Measurements from ENCODE around the gene LPP.

Gene LPP

DNA sequence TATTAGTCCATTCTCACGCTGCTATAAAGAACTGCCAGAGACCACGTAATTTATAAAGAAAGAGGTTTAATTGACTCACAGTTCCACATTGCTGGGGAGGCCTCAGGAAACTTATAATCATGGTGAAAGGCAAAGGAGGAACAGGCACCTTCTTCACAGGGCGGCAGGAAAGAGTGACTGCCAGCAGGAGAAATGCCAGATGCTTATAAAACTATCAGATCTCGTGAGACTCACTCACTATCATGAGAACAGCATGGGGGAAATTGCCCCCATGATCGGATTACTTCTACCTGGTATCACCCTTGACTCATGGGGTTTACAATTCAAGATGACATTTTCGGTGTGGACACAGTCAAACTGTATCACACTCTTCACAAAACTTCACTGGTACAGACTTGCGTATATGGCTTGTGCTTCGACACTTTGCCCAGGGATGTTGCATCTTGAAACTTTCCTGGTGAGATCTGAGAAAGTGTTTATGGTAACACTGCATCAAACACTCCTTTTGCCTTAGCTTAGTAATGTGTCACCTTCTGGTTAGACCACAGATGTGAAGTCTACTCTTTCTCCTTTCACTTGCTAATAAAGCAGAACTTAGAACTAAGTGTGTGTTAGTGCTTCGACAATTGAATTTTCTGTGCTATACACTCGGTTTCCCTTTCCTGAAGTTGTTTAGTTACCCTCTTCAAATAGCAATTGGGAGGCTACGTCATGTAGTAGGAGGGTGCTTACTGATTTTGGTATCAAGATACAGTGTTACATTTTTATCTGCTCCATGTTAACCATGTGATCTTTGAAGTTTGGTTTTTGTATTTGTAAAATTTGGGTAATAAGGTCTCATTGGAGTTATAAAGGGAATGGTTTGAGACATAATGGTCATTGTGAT is 185.7 kb downstream of the LPP start:
- DNase-seq, result no peak

DNA sequence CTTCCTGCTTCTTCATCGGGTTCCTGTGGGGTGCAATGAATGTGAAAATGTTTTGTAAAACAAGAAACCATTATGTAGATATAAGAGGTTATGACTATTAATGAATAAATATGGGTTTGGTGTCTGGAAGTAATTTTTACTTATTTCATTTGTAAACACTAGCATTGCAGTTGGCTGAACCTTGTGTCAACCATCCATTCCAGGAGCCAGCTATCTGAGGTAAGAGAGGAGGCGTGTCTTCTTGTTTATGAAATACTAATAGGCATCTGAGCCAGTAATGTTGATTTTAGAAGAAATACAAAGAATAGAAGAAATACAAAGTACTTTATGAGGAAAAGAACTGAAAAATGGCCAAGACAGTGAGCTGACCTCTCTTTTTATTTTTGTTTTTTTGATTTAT is 187.5 kb downstream of the LPP start:
- DNase-seq, result no peak

DNA sequence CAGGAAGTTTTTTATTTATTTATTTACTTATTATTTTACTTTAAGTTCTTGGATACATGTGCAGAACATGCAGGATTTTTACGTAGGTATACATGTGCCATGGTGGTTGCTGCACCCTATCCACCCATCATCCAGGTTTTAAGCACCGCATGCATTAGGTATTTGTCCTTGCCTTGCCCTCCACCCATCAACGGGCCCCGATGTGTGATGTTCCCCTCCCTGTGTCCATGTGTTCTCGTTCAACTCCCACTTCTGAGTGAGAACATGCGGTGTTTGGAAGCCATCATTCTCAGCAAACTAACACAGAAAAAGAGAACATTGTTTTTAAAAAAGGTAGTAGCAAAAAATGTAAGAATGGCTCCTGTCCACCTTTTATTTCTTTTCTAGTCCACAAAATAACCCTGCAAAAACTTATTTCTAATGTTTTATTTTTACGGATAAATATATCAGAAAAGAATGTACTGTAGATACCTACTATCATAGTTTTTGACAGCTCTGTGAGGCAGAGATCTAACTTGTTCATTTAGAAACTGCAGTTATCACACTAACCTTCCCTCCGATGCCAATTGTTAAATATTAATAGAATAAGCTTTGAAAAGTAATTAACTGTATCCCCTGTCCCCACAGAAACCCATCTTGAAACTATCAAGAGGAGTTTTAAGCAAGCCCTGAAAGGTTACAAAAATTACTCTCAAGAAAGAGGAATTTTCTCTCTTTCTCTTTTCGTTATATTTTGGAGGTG is 189.2 kb downstream of the LPP start:
- DNase-seq, result no peak

- DNase-seq, result no peak
Measured at GRCh38 chr3:188343894-188344293, 189.9 kb downstream of the LPP start.

- no peak for DNase-seq
Measured at GRCh38 chr3:188345223-188345622, 191.3 kb downstream of the LPP start.

DNA sequence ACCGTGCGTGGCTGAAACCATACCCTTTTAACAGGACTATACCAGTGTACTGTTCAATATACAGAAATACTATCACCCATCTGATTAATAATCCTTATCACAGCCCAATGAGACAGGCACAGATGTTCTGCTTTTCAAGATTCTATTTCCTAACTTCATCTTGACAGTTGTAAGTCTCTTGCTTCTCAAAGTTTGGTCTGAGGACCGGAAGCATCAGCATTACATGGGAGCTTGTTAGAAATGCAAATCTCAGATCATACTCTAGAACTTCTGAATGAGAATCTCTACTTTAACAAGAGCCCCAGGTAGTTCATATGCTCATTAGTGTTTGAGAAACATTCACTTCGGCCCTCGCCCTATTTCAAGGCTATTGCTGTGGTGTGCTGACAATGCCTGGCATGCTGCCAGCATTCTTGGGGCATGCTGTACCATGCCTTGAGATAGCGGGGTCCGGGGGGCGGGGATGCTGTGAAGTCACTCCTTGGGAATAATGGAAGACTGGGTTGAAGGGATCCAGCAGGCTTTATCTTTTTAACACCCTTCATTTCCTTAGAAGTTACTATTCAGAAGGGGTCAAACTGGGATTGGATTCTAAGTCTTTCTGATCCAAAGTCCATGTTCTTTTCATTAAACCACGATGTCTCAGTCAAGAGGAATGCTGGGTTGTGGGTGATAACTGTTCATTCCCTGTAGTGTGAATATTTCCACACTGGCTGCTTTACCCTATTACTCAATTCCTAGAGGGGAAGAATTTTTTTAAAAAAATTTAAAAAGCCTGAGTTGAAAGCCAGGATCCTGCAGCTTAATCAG is 194.7 kb downstream of the LPP start:
- no peak for DNase-seq

- no peak for DNase-seq
Measured at GRCh38 chr3:188349351-188349901, 195.5 kb downstream of the LPP start.

GRCh38 chr3:188349933-188350332 is 196.0 kb downstream of the LPP start:
- no peak for DNase-seq

DNA sequence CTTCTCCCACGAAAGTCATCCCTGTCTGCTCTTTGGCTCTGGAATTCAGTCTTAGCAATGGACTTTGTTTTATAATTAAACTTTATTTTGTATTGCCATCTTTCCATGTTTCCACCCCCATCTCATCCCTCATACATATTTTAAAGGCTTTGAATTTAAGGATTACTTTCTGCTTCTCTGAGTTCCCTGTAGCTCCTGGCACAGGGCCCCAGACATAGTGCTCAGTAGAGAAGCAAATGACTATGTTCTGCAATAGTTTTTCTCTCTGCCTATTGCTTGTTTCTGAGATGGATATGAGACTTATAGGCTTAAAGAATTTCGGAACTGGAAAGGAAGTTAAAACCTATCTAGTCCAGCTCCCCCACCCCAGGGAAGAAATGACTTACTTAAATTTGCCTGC is 197.0 kb downstream of the LPP start:
- DNase-seq, result no peak

DNA sequence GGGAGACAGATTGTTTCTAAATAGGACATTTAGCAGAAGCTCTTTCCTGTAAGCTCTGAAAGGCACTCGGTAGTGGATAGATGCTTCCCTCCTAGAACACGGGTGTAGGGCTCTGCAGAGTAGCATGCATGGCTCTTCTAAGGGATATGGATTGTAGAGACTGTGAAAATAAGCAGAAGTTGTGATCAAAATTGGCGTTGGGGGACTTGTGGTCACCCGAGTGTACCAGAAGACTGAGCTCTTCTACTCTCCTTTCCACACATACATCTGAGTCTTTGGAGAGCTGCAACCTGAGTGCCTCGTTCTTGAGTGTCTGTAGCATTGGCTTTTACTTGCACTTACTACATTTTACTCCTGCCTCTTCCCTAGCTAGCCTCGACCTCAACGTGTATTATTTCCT is 197.7 kb downstream of the LPP start:
- no peak for DNase-seq

- no peak for DNase-seq
Measured at GRCh38 chr3:188352196-188352927, 198.4 kb downstream of the LPP start.

GRCh38 chr3:188353426-188353825 is 199.5 kb downstream of the LPP start:
- no peak for DNase-seq

DNA sequence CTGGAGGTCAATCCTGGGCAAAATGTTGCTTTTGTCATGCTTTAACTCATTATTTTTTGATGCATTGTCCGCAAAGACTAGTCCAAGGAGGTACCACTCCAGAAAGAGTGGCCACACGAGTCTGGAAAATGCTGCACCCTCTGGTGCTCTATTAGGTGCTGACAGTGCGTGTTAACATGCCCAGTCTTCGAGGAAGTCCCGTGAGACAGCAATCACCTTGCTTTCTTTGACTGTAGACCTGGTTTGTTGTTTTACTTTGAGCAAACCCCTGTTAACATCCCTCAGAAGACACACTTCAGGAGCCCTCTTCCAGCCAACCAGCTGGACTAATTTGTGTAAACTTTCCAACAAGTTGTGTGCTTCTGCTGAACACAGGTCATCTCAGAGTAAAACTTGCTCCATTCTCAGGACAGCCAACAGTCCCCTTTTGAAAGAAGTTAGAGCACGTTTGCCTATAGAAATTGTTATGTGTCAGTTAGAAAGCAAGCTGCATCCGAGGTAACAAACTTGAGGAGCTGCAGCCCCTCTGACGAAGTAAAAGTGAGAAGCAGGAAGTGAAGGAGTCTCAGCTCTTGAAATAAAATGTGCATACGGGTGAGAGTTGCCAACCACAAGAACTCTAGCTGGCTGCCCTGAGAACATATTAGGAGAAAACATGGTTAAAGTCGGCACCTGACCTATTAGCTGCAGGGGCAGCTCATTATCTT is 205.0 kb downstream of the LPP start:
- no peak for DNase-seq

DNA sequence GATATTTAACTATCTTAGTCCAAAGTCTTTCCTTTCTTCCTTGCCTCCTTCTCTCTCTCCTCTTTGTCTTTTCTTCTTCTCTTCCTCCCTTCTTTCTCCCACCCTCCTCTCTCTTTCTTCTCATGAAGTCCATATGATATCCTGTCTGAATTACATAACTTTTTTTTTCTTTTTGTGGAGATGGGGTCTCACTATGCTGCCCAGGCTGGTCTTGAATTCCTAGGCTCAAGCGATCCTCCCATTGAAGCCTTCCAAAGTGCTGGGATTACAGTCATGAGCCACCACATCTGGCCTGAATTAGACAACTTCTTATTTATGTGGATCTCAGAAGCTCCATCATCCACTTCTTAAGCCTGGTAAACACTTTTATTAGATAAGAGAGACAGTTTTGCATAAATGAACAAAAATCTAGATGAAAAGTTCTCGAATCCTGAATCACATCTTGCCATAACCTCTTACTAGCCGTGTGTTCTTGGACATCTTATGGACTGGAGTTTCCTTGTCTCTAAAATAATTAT is 206.5 kb downstream of the LPP start:
- DNase-seq, result no peak

DNA sequence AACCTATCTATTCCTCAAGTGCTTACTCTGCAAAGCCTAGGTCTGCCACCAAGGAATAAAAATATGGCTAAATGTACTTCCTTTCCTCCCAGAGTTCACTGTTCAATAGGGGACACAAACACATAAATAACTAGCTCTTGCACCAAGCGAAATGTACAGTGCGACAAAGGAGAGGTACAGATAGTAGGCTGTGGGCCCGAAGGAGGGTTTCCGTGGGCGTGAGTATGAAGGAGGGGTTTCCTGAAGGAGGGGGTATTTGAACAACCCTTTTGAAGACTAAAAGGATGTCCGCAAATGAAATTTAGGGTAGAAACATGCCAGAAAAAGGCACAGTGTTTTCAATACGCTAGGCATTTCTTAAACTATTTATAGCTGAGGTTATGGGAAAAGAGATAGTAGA is 207.9 kb downstream of the LPP start:
- DNase-seq, result no peak

DNA sequence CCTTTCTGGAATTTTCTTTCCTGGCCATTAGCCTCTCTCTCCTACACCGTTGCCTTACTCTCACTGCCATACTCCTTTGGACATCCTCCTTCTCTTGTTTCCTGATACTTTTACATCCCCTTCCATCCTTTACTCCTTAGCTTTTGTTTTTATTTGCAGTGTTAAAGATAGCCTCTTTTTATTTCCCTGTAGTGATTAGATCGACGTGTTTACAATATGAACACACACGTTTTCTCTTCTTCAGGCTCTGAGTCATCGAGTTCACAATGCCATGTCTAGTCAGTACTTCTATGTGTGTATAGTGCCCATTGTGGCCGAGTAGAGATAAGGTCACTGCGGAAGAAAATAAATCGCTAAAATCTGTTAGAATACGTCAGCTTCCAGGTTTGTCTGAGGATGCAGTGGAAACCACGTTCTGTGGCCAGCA is 208.5 kb downstream of the LPP start:
- no peak for DNase-seq

GRCh38 chr3:188365184-188365583 is 211.2 kb downstream of the LPP start:
- DNase-seq, result no peak

DNA sequence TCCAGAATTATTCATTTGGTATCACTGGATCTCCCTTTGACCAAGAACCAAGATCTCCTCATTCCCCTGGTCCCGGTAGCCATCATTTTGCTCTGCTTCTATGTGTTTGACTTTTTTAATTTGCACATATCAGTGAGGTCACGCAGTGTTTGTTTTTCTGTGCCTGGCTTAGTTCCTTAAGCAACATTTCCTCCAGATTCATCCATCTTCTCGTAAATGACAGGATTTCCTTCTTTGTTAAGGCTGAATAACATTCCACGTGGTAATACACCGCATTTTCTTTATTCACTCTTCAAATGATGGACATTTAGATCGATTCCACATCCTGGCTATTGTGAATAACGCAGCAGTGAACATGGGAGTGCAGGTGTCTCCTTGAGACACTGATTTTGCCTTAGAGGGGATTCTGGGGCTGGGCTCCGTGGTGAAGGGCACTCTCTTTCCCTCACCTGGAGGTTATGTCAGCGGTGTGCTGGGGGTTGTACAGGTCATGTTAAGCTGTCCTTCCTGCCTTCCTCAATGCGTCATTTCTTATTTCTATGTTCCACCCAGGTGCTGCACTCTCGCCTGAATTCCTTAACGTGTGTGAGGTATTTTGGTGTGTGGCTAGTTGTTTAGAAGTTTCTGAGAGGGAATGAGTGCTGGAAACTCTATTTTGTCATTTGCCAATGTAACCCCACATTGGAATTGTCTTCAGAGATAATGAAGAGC is 212.2 kb downstream of the LPP start:
- no peak for DNase-seq

DNA sequence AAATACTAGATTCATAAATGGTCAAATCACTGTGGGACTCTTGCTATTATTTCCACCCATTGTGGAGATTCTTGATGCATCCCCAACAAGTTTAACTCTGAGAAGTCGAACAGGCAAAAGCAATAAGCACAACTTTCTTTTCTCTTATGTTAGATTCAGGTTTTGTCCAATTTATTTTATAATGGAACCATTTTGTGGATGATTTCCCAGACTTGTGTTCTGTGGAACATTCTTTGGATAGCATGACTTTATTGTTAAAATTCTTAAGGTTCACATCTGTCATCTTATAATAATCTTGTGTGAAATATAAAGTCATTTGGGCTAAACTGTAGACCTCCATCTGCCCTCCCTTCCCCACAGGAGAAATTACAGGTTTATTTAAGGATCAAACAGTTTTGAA is 213.7 kb downstream of the LPP start:
- no peak for DNase-seq

DNA sequence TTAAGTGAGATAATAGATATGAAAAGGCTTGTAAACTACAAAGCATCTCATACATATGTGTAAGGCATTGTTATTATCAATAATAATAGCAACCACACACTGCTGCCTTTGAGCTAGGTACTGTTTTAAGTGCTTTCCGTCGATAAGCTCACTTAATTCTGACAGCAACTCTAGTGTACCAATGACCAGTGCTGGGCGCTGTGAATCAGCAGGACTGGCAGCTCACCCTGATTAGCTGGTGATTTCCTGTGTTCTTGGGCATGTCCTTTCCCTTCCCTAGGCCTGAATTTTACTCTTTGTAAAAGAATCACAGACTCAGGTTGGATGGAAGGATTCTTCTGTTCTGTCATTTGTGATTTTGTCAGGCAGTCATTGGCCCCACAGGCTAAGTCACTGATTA is 215.6 kb downstream of the LPP start:
- DNase-seq, result no peak

Measured in midbrain (tissue), 1 donor.